GM12864 (cell line): Measurements from ENCODE around the gene MLXIPL.
"Not testable (repeated sequence)": the region's sequence is repeated elsewhere in the genome, so short reads cannot be mapped to it uniquely, and the experiment has no call there.

Experiments used
- DNase-seq: peaks from one replicate; pipeline ENCODE4 v3.0.0-alpha.2; 2011; ENCODE audit warnings: low read depth
- H3K4me3 ChIP-seq: 2 replicates; pipeline ENCODE4 v1.5.1; 2011; ENCODE audit warnings: mild to moderate bottlenecking, low read depth, low read length, control low read depth
- TF ChIP-seq, protein P1 (sequence below): IDR thresholded peaks from 2 replicates; pipeline ENCODE4 v1.5.1; 2011; ENCODE audit warnings: low read depth, mild to moderate bottlenecking, moderate library complexity, low read length, control low read depth, inconsistent platforms; ENCODE audit errors: missing control alignments

MLXIPL gene

DNA sequence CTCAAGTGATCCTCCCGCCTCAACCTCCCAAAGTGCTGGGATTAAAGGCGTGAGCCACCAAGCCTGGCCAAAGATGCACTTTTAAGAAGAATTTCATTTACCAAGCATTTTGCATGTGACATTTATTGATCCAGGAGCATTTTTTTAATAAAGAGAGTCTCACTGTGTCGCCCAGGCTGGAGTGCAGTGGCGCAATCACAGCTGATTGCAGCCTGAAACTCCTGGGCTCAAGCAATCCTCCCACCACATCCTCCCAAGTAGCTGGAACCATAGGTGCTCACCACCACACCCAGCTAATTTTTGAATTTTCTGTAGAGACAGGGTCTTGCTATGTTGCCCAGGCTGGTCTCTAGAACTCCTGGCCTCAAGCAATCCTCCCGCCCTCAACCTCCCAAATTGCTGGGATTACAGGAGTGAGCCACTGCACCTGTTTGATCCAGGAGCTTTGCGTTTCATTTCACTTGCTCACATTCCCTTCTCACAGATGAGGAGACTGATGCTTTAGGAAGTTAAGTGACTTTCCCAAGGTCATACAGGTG lies 41.6 kb downstream of the MLXIPL start:
- TF ChIP-seq, protein P1, sequence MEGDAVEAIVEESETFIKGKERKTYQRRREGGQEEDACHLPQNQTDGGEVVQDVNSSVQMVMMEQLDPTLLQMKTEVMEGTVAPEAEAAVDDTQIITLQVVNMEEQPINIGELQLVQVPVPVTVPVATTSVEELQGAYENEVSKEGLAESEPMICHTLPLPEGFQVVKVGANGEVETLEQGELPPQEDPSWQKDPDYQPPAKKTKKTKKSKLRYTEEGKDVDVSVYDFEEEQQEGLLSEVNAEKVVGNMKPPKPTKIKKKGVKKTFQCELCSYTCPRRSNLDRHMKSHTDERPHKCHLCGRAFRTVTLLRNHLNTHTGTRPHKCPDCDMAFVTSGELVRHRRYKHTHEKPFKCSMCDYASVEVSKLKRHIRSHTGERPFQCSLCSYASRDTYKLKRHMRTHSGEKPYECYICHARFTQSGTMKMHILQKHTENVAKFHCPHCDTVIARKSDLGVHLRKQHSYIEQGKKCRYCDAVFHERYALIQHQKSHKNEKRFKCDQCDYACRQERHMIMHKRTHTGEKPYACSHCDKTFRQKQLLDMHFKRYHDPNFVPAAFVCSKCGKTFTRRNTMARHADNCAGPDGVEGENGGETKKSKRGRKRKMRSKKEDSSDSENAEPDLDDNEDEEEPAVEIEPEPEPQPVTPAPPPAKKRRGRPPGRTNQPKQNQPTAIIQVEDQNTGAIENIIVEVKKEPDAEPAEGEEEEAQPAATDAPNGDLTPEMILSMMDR = no peak
- DNase-seq = no peak
- H3K4me3 ChIP-seq = no peak overlapping the region

DNA sequence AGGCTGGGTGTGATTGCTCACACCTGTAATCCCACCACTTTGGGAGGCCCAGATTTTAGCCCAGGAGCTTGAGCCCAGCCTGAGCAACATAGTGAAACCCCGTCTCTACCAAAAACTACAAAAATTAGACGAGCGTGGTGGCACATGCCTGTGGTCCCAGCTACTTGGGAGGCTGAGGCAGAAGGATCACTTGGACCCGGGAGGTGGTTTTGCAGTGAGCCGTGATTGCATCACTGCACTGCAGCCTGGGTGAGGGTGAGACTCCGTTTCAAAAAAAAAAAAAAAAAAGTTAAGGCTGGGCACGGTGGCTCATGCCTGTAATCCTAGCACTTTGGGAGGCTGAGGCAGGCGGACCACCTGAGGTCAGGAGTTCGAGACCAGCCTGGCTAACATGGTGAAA lies 43.3 kb downstream of the MLXIPL start:
- not testable (repeated sequence) for DNase-seq, H3K4me3 ChIP-seq

DNA sequence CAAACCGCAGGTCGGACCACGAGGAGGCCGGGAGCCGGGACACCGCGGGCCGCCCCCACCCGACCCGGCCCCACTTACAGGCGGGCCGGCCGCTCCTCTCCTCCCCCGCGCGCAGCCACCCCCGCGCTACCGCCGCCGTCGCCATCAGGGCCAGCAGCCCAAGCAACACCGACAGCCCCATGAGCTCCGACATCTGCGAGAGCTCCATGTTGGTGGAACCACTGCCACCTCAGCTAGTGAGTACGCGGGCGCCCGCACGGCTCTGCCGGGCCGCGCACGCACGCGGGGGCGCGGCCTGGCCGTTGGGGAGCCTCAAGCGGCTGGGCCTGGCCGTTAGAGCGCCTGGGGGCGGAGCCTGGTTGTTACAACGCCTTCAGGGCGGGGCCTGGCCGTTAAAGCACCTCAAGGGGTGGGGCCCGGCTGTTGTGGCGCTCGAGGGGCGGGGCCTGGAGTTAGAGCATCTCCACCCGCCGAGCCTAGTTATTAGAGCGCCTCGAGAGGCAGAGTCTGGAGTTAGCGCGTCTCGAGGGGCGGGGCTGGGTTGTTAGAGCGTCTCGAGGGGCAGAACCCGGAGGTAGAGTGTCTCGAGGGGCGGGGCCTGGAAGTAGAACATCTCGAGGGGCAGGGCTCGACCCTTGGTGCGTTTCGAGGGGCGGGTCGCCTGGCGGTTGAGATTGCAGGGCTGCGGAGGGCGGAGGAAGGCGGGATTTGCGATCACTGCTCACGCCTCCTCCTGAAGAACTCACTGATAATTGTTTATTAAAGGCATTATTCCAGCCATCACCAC lies 45.8 kb downstream of the MLXIPL start, which contains the start of gene TBL2:
Gene TBL2 (minus strand): TSS at position 238 of the 787 bp plus-strand sequence. CDS start 30 bp downstream, at position 208.
- H3K4me3 ChIP-seq = peak within 1 kb of the TSS; percentile 94
- DNase-seq = peak; percentile 94

DNA sequence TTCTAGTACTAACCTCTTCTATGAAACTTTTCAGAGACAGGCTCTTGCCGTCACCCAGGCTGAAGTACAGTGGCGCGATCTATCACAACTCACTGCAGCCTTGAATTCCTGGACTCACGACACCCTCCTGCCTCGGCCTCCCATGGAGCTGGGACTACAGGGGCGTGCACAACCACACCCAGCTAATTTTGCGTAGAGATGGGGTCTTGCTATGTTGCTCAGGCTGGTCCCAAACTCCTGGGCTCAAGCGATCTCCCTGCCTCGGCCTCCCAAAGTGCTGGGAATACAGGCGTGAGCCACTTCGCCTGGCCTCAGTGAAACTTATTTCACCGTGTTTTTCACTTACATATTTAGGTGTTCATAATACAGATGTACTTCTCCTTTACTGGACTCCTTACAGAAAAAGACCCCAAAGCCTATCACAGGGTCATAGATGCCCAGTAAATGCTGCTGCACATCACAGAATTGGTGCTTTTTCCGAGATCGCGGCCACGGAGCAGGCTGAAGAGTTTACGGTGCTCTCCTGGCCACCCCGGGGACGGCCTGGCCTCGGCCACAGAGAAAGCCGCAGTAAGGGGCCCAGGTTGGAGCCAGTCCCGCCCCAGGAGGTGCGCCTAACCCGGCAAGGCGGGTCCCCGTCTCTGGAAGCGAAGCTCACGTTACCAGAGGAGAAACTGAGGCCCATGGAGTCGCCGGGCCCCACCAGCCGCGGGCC lies 46.5 kb downstream of the MLXIPL start:
- TF ChIP-seq, protein P1 = no peak
- no peak for DNase-seq
- peak overlapping the region; percentile 94 for H3K4me3 ChIP-seq

More for the DNA sequence above, 45.8 kb downstream of the MLXIPL start, which contains the start of gene TBL2:
- TF ChIP-seq, protein P1 = no peak

DNA sequence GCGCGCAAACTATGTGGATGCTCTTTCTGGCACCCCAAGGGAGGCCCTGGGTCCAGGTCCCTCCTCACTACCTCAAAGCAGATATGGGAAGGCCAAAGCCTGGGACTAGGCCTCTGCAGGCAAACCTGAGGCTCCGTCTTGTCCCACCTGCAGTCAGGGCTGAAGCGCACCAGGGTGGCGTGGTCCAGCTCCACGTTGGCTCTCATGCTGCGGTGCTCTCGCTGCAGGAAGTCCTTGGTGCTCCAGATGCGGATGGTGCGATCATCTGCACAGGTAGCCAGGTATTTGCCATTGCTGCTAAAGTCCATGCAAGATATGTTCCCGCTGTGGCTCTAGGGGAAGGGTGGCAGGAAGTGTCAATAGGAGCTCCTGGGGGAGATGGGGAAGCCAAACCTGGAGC lies 50.5 kb downstream of the MLXIPL start:
- no peak overlapping the region for H3K4me3 ChIP-seq
- no peak for DNase-seq
- TF ChIP-seq, protein P1 = no peak

DNA sequence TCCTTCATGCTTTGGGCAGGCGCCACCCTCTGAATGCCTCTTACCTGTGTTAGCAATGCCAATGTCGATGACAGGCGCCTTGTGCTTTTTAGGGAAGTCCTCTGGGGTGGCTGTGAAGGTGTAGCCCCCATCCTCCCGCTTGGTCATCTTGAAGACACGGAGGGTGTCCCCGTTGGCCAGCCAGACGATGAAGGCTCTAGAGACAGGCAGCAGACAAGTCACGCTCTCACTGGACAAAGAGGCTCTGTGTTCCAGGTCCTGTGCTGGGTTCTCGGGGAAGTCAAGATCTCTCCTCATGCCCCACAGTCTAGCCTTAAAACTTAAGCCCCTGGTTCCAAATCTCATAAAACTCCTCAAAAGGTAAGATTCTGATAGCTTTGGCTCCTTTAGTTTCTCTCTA lies 51.0 kb downstream of the MLXIPL start:
- no peak overlapping the region for H3K4me3 ChIP-seq
- no peak for DNase-seq
- TF ChIP-seq, protein P1 = no peak

DNA sequence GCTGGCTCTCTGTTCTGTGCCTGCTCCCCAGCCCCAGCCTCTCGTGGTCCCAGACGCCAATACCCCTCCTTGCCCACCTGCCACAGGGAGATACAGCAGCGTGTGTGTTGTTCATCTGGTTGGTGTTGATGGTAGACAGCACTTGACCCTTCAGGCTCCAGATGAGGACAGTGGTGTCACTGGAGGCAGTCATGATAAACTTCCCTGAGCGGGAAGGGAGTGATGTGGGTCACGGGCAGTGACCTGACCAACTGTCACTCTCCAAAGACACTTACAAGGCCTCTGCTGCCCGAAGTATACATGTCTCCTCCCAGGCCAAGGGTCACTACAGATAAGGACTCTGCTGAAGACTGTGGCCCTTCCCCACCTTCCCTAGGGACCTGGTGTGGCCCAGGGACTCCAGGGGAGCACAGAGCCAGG lies 51.5 kb downstream of the MLXIPL start:
- TF ChIP-seq, protein P1 = no peak
- DNase-seq = no peak
- no peak overlapping the region for H3K4me3 ChIP-seq
